GM19467 (cell line): ENCODE measurements around the gene PEPD.

Experiments
- ATAC-seq: cut with Tn5 transposase; IDR thresholded peaks from one replicate; pipeline ENCODE4 v1.9.1; 2021; ENCODE audit warnings: mild to moderate bottlenecking, moderate library complexity; ENCODE audit not compliant: unreplicated experiment

PEPD gene

DNA sequence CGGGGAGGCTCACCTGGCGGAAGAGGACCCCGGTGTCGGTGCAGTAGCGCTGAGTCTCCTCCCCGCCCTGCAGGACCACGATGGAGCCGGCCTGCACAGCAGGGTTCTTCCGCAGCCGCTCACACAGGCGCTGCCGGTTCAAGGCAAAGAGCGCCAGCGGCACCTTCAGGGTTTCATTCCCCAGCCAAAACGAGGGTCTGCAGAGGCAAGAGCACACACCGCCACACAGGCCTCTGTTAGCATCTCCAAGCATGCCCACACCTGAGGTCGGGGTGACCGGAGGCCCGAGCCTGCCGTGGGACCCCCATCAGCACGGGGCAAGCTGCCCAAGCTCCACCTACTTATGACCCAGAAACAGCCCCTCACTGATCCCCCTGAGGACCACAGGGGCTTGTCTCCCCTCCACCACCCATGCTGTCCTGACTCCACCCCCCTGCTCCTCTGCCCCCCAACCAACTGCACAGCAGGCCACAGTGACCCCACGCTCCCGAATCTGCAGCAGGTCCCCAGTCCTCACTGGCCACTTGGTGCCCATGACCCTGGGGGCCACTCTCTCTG lies 8.9 kb downstream of the PEPD start:
- ATAC-seq, result no peak

DNA sequence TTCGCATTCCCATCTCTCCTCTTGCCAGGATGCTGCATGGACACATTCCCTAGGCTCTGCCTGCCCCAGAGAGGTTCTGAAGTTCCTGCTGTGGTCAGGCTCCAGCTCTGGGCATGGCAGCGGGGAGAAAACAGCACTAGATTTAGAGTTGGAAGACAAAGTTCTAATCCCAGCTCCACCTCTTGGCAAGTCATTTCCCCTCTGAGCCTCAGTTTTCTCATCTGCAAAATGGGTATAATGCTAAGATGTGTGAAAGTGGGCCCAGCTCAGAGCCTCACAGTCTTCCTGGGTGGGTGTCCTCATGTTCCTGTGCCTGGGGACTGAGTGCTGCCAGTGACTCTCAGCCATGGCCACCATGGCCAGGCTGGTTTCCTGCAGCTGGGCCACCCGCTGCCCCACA lies 9.6 kb downstream of the PEPD start:
- no peak for ATAC-seq

DNA sequence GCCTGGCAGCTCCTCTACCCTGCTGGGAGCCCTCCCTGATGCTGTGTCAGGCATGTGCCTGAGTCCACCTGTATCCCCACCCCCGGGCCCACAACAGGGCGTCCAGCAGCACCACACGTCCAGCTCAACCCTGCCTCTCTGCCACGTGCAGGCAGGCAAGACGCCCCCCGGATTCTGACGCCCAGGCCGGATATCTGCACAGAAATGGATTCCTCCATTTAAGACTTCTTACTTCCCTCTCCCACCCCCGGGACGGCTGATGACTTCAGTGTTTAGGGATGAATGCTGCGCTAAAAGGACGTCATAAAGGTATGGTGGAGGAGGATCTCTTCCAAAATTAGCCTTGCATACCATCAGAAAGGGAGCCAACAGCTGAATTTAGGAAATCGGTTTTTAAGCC lies 10.2 kb downstream of the PEPD start:
- ATAC-seq, result no peak

DNA sequence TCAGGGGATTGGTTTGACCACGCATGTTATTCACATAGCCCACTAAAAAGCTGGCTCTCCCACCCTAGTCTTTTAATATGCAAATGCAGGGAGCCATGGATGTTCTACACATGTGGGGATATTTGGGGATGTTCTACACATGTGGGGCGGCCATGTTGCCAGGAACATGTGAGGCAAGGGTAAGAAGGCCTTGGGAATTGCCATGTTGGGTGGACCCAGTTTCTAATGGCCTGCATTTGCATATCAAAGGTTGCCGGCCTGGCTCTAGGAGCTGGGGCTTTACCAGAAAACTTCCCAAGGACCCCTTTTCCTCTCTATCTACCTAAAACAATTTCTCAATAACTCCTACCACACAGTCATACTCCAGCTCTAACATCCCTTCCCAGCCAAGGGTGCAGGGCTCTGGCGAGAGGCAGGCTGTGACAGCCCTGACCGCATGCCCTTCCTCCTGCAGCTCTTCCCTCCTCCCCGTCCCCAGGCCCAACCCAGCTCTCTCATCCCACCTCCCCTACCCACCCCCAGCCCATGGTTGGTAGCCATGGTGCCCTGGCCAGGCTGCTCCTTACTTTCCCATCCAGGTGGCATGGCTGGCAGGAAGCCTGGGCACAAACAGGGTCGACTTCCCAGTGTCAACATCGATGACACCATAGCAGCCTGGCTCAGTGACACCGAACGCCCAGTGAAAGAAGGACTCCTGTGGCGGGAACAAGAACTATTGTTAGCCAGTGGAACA lies 11.0 kb downstream of the PEPD start:
- ATAC-seq, result no peak

DNA sequence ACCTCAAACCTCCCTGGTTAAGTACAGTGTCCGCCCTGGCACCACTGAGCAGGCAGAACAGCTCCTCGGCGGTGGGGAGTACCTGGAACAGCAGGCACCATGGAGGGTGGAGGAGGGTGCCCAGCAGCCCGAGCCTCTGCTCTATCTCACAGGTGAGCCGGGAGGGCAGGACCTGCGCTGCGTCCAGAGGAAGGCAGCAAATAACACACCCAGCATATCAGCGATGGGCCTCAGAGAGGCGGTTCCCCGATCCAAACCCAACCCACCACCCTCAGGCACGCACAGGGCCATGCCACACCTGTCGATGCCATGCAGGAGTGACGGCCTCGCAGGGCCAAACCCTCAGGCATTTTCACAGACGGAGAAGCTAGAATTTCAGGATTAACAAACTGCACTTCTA lies 11.8 kb downstream of the PEPD start:
- ATAC-seq, result no peak

DNA sequence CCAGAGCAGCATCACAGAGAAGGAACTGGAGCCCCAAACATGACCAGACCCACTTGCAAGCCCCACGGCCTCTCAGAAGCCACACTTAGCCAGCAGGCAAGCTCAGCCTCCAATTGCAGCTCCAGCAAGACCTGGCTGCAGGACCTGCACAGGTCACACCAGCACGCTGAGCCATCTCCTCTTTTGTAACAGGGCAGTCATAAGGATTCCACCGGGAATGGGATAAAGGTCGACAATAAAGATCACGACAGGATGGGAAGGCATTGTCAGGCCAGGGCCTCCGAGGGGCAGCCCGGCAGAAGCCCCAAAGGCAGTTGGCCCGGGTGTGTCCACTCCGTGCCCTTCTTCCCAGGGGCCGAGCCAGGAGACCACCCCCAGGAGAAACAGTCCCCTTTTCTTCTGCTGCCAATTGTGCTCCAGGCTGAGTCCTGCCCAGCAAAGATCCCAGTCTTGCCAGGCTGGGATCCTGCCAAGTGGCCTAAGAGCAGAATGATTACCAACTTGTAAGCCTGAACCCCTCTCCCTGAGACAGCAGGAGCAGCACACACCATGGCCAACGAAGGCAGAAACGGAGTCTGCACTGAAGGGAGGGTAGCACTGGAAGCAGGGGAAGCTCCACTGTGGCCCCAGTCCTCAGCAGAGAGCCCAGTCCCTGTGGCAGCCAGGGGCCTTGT lies 12.5 kb downstream of the PEPD start:
- no peak for ATAC-seq

DNA sequence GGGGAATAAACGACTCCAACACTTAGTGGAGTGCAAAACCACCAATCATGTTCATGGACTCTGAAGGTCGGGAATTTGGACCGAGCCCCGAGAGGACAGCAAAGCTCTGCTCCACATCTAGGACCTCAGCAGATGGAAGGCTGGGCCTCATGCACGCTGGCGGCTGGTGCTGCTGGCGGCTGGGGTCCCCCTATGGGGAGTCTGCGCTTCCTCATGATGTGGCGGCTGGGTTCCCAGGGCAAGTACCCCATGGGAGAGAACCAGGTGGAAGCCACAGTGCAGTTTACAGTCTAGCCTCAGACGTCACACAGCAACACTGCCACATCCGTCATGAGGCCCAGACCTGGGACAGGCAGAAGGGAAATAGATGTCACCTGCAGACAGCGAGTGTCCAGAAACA lies 13.2 kb downstream of the PEPD start:
- no peak for ATAC-seq

DNA sequence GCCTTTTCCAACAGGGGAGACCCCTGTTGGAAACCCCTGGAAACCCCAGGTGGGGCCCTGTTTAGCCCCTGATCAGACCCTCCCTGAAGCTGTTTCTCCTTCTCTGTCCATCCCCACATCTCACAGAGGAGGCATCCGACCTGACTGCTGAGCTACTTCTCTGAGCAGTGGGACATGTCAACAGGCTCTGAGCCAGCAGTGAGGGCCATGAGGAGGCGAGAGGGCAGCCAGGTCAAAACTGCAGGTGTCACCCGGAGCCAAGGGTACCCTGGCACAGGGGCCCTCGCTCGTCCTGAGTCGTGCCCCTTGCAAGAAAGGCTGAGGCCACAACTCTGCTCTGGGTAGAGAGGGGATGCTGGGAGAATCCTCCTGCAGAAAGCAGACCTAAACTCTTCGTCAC lies 13.6 kb downstream of the PEPD start:
- no peak for ATAC-seq

DNA sequence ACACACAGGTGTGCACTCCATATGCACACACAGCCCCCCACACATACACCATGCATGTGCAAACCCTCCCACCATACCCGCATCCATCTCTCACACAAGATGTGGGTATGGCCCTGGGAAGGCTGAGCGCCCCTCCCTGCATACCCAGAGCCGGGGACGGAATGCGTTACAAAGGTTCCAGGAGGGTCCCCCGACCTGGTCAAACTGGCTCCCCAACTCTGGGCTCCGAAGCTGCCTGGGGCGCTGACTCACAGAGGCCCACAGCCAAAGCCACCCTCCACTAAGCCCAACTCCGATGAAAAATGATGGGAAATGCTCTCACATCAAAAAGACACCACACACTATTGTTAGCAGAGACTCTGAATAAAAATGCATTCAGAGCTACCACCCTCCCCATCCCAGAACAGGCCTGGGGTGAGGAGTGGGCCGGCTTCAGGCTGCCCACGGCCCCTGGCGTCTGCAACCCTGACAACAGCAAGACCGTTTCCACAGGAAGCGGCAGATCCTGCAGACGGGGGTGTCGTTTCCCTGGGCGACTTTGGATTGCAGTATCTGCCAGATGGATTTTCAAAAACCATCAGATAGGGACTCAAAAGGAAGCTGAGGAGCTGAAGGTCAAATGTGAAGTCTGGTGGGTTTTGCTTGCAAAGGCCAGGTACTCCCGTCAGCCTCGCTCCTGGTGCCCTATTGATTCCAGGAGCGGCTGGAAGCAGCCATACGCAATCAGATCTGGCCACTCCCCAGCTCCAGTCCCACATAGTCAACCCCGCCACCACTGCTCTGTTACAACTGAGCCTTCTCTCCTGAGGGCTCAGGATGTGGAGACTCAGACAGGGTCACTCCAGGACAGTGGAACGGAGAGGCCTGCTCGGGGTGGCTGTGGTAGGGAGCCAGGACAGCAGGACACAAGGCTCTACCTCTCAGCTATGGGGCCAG lies 14.3 kb downstream of the PEPD start:
- ATAC-seq, result no peak

DNA sequence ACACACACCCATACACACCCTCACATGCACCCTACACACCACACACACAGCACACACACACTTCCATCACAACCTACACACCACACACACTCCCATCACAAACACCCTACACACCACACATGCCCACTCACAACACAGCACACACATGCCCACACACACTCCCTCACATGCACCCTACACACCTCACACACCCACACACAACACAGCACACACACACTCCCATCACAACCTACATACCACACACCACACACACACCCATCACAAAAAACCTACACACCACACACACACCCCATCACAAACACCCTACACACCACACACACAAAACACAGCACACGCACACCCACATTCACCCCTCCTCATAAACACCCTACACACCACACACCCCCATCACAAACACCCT lies 15.1 kb downstream of the PEPD start:
- no peak for ATAC-seq

DNA sequence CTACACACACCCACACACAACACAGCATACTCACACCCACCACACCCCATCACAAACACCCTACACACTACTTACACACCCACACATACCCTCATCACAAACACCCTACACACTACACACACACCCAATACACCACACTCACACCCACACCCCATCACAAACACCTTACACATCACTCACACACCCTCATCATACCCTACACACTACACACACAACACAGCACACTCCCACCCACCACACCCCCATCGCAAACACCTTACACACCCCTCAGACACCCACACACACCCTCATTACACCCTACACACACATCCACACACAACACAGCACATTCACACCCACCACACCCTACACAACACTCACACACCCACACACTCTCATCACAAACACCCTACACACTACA lies 15.8 kb downstream of the PEPD start:
- no peak for ATAC-seq

DNA sequence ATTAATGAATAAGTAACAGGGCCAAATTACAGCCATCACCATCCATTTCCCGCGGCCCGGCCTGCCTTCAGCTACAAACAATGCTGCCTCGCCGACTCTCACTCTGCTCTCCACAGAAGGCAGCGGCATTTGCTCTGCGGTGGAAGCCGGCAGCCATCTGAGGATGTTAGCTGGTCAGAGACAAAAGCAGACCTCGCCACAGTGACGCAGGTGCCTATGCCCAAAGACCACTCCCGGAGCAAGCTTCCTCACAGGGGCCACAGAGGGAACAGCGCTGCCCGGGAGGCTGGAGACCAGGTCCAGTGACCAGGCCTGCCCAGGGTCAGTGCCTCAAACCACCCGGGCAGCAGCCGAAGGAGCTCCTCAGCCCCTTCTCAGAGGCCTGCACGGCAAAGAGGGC lies 16.4 kb downstream of the PEPD start:
- ATAC-seq, result no peak

DNA sequence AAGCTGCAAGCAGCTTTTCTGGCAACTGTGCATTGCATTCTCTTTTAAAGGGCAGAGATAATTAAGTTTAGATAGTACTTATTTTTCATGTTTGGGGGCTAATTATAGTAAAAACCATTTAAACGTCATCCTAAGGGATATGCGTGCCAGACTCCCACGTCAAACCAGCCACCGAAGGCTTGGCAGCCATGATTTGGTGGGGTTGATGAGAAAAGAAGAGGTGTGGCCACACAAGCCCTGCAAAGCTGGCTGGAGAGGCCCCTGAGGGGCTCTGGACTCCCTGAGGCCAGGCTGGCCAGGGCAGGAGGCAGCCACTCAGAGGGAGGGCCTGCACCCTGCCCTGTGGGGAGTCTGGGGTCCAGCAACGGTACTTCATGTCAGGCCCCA lies 17.5 kb downstream of the PEPD start:
- no peak for ATAC-seq

DNA sequence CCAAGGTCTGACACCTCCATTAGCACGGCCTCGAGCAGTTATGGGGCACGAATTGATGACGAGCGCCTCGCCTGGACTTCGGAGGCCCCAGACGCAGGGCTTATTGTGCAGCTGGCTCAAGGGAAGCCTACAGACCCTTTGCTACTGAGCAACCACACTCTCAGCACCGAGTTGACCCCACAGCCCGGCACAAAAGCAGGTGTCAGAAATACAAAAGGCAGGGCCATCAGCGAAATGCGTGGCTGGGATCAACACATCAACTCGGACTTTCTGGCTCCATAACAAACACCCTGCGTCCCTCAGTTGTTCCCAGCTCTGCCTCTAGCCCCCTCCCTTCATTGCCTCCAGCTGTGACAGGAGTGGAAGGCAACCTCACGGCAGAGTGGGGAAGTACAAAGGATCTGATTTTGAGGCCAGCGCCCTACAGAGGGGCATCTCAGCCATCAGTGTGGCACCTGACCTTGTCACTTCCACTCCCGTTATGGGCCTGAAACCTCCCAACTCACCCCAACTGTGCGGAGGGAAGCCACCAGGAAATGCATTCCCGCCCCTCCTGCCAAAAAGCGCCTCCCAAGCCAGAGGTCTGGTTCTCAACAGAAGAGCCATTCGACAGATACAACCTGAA lies 18.0 kb downstream of the PEPD start:
- ATAC-seq, result no peak

DNA sequence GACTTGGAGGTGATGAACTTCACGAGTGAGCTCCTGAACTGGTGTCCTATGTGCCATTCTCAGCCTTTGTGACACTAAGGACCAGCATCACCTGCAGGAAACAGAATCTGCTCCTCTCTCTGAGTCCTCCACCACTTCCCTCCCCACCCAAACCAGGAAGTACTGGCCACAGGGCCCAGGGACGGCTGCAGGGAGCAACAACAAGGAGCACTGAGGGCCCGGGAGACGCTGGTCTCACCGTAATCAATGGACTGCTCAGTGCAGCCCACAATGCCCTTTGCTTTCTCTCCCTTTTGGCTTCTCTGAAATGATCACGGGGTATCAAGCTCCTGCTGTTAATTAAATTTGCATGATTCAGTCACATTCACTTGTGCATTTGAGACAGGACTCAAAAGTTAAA lies 18.6 kb downstream of the PEPD start:
- no peak for ATAC-seq

DNA sequence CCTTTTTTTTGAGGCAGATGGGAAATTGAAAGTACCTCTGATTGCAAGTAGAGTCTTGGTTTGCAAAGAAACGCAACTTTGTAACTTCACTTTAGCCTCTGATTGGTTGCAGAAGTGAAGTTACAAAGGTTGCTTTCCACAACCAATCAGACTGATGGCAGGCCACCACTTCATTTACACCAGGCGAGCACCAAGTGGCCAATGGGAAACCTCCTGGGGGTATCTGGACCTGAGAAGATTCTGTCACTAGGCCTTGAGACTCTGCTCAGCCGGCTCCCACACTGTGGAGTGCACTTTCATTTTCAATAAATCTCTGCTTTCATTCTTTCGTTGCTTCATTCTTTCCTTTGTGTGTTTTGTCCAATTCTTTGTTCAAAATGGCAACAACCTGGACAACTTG lies 19.1 kb downstream of the PEPD start:
- no peak for ATAC-seq

DNA sequence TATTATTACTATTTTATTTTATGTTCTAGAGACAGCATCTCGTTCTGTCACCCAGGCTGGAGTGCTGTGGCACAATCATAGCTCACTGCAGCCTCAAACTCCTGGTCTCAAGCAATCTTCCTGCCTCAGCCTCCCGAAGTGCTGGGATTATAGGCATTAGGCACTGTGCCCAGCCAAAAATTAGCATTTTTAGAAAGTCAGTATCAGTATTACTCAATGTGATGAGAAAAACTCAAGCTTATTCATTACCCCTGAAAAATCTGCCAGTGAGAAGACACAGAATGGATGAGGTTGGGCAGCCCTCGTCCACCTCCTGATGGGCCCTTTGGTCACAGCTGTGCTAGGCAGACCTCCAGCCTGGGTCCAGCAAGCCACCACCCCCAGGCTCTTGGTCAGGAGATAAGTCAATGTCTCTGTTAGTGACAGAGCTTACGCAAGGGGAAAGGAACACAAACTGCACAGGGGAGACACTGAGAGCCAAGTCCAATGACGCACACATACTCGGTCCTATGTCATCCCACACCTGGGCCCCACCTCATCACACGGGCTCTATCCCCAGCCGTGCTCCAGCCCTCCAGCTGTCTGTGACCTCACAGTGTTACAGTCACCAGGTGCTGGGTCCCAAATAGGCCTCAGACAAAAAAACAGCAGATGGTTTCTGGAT lies 19.8 kb downstream of the PEPD start:
- no peak for ATAC-seq

DNA sequence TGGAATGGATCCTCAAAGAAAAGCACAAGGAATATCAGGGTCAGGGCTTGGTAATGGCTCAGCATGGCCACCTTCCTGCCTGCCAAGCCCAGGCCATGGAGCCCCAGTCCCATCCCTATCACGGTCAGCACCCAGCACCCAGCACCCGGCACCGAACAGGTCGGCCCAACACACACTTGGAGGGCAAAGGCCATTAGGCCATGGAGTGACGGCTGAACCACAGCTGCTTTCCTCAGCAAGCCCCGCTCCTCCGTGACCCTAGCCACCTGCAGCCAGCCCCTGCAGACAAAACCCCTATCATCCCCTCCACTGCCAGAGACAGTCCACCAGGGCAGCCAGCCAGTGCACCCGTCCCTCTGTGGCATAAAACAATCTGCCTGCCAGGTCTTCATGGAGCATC lies 20.6 kb downstream of the PEPD start:
- no peak for ATAC-seq

DNA sequence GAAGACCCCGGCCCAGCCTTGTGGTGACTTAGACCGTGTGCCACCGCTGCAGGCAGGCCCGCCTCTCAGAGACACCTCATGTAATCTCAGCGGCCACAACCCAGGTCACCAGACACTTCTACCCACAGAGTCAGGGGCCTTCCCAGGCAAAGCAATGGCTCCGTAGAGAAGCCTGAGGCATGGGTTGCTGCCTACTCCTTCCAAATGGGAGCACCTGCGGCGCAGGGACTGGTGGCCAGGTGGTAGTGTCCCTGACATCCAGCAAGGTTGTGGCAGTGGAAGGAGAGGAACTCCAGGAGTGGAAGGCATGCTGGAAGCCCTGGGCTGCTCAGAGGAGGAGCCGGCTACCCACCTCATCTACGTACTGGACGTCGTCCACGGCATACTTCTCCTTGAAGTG lies 21.0 kb downstream of the PEPD start:
- no peak for ATAC-seq

DNA sequence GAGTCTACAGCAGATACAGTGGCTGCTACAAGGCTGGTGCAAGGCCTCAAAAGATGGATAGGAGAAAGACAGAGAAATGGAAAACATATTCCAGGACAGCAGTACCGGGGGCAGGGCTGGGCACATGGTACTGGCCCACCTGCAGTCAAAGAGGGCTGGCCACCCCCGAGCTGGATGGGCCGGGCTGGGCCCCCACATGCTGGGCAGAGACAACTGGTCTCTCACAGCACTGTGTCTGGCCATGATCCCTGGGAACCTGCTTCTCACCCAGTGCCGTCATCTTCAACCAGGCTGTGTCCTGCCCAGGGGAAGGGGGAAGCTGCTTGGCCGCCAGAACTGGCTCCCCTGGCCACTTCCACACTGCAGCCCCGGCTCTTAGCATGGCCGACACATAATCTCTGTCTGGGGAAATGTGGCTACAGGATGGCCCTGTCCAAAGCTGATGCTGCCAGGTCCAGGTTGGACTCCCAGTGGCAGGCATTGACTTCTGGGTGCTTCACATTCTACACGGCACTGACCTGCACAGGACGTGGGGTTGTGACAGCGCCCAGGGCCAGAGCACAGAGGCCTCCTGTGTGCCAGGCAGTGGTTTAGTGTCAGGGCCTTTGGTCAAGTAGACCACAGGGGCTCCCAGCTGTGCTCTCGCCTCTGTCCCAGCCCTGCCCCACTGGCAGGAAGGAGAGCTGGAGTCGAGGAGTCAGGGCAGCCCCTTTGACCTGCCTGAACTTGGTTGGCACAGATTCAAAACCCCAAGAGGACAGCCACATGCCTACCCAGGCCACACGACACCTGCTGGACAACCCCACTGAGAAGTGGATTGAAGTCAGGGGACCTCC lies 21.7 kb downstream of the PEPD start:
- ATAC-seq, result no peak
